Mesendoderm (in vitro differentiated cells): ENCODE data around the gene DTHD1.

Source experiments
- DNase-seq: peaks from one replicate; pipeline ENCODE4 v3.0.0; 2013
- H2AK5ac ChIP-seq: 2 replicates; pipeline ENCODE4 v1.6.1; 2013; ENCODE audit warnings: low read length, inconsistent platforms
- H2BK120ac ChIP-seq: 2 replicates; pipeline ENCODE4 v1.6.1; 2013; ENCODE audit warnings: low read depth, mild to moderate bottlenecking, low read length, moderate library complexity, mixed read lengths
- H2BK15ac ChIP-seq: replicated peaks from 2 replicates; pipeline ENCODE4 v1.6.1; 2013; ENCODE audit warnings: low read depth, mild to moderate bottlenecking, moderate library complexity
- H2BK5ac ChIP-seq: 2 replicates; pipeline ENCODE4 v1.6.1; 2013; ENCODE audit warnings: low read length, inconsistent platforms
- H3K18ac ChIP-seq: 2 replicates; pipeline ENCODE4 v1.6.1; 2013; ENCODE audit warnings: mild to moderate bottlenecking, low read length, mixed read lengths
- H3K23ac ChIP-seq: one replicate; pipeline ENCODE4 v1.6.1; 2013; ENCODE audit warnings: low read length
- H3K27ac ChIP-seq: 2 replicates; pipeline ENCODE4 v1.5.1; 2013; ENCODE audit warnings: low read depth, mild to moderate bottlenecking, inconsistent platforms, low read length, moderate library complexity
- H3K27me3 ChIP-seq: 2 replicates; pipeline ENCODE4 v1.6.1; 2013; ENCODE audit warnings: low read length, control low read depth, mild to moderate bottlenecking, inconsistent platforms; ENCODE audit not compliant: insufficient read depth, poor library complexity
- H3K36me3 ChIP-seq: 2 replicates; pipeline ENCODE4 v1.6.1; 2013; ENCODE audit warnings: low read length, inconsistent platforms; ENCODE audit not compliant: control insufficient read depth, insufficient read depth
- H3K4ac ChIP-seq: one replicate; pipeline ENCODE4 v1.6.1; 2013; ENCODE audit warnings: low read depth, mild to moderate bottlenecking, low read length, moderate library complexity
- H3K4me1 ChIP-seq: 2 replicates; pipeline ENCODE4 v1.6.1; 2013; ENCODE audit warnings: low read depth, low read length, inconsistent platforms; ENCODE audit not compliant: control insufficient read depth
- H3K4me2 ChIP-seq: 2 replicates; pipeline ENCODE4 v1.6.1; 2013; ENCODE audit warnings: low read length
- H3K4me3 ChIP-seq: 2 replicates; pipeline ENCODE4 v1.5.1; 2013; ENCODE audit warnings: mild to moderate bottlenecking, low read length
- H3K56ac ChIP-seq: one replicate; pipeline ENCODE4 v1.6.1; 2013; ENCODE audit warnings: low read length
- H3K79me1 ChIP-seq: 2 replicates; pipeline ENCODE4 v1.6.1; 2013; ENCODE audit warnings: low read length, inconsistent platforms
- H3K79me2 ChIP-seq: 2 replicates; pipeline ENCODE4 v1.6.1; 2013; ENCODE audit warnings: mild to moderate bottlenecking, low read length; ENCODE audit not compliant: control insufficient read depth, insufficient read depth
- H3K9ac ChIP-seq: 2 replicates; pipeline ENCODE4 v1.6.1; 2013; ENCODE audit warnings: low read length, inconsistent platforms
- H4K5ac ChIP-seq: one replicate; pipeline ENCODE4 v1.6.1; 2013; ENCODE audit warnings: low read length
- H4K8ac ChIP-seq: one replicate; pipeline ENCODE4 v1.6.1; 2013; ENCODE audit warnings: low read depth, mild to moderate bottlenecking, control low read depth, low read length, moderate library complexity
- WGBS: extraction: QIAGEN DNeasy Blood & Tissue Kit; methylation state at CpG from one replicate; pipeline ENCODE4 v1.1.7; 2013; ENCODE audit warnings: low lambda C conversion rate, missing lambda C conversion rate; ENCODE audit not compliant: insufficient coverage; ENCODE audit errors: extremely low coverage; 5-methylcytosine and 5-hydroxymethylcytosine counted together

Gene DTHD1

DNA sequence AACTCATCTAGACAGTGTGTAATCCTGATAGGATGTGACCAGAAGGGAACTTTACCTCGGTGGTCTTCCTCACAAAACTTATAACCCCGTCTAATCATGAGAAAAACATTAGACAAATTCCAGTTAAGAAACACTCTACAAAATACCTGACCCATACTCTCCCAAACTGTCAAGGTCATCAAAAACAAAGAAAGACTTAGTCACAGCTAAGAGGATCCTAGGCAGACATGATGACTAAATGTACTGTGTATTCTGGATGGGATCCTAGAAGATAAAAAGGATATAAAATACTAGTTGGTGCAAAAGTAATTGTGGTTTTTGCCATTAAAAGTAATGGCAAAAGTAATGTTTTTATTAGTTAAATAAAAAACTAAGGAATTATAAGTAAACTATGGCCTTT, 81.6 kb downstream of the DTHD1 start:
- Histone ChIP-seq H2BK15ac (no peak overlapping the region), H3K4me1 (no peaks in the 10 kb centered on the region), H3K36me3 (no peaks in the 10 kb centered on the region), H3K4me2 (no peak overlapping the region), H3K4me3 (no peak overlapping the region), H3K56ac (no peak overlapping the region), H3K79me2 (no peaks in the 10 kb centered on the region), H3K9ac (no peak overlapping the region), H2AK5ac (no peak overlapping the region), H4K5ac (no peak overlapping the region), H3K23ac (no peak overlapping the region), H4K8ac (no peak overlapping the region), H2BK5ac (no peak overlapping the region), H3K79me1 (no peaks in the 10 kb centered on the region), H3K18ac (no peak overlapping the region), H3K27ac (no peak overlapping the region), H2BK120ac (no peak overlapping the region), H3K27me3 (no peaks in the 10 kb centered on the region), H3K4ac (no peak overlapping the region)
- no CpG with 5 or more reads among the region's 2 CpGs for WGBS
- DNase-seq: no peak

- DNase-seq: no peak
- Histone ChIP-seq H3K79me2 (no peaks in the 10 kb centered on the region), H3K4ac (no peak overlapping the region), H3K27me3 (no peaks in the 10 kb centered on the region), H3K27ac (no peak overlapping the region), H2BK15ac (no peak overlapping the region), H3K9ac (no peak overlapping the region), H3K23ac (no peak overlapping the region), H3K4me3 (no peak overlapping the region), H2AK5ac (no peak overlapping the region), H3K4me2 (no peak overlapping the region), H3K36me3 (no peaks in the 10 kb centered on the region), H3K56ac (no peak overlapping the region), H2BK5ac (no peak overlapping the region), H4K8ac (no peak overlapping the region), H3K4me1 (no peaks in the 10 kb centered on the region), H2BK120ac (no peak overlapping the region), H3K79me1 (no peaks in the 10 kb centered on the region), H3K18ac (no peak overlapping the region), H4K5ac (no peak overlapping the region)
- no CpG with 5 or more reads among the region's 40 CpGs for WGBS
These were observed 93.6 kb downstream of the DTHD1 start for GRCh38 chr4:36374836-36375511.

- WGBS: no CpG with 5 or more reads among the region's 5 CpGs
- DNase-seq: no peak
These were observed 104.6 kb downstream of the DTHD1 start for GRCh38 chr4:36385951-36386571.

GRCh38 chr4:36386691-36387090, 105.3 kb downstream of the DTHD1 start:
- no peaks in the 10 kb centered on the region for H3K36me3 ChIP-seq
- H3K56ac ChIP-seq: no peak overlapping the region
- no peak overlapping the region for H2BK120ac ChIP-seq
- H4K5ac ChIP-seq: no peak overlapping the region
- H3K23ac ChIP-seq: no peak overlapping the region
- no peaks in the 10 kb centered on the region for H3K79me1 ChIP-seq
- no peak overlapping the region for H3K9ac ChIP-seq
- H3K4me3 ChIP-seq: no peak overlapping the region
- no peak overlapping the region for H3K18ac ChIP-seq
- H4K8ac ChIP-seq: no peak overlapping the region
- H3K27me3 ChIP-seq: no peaks in the 10 kb centered on the region
- no peak overlapping the region for H2BK5ac ChIP-seq
- no peak overlapping the region for H3K27ac ChIP-seq
- no peak for DNase-seq
- no peak overlapping the region for H2AK5ac ChIP-seq
- H2BK15ac ChIP-seq: no peak overlapping the region
- no peaks in the 10 kb centered on the region for H3K4me1 ChIP-seq
- H3K79me2 ChIP-seq: no peaks in the 10 kb centered on the region
- H3K4ac ChIP-seq: no peak overlapping the region
- H3K4me2 ChIP-seq: no peak overlapping the region

More at GRCh38 chr4:36385951-36386571, 104.6 kb downstream of the DTHD1 start:
- H3K4me3 ChIP-seq: no peak overlapping the region
- no peak overlapping the region for H3K27ac ChIP-seq
- H3K9ac ChIP-seq: no peak overlapping the region
- H3K79me2 ChIP-seq: no peaks in the 10 kb centered on the region
- no peak overlapping the region for H2AK5ac ChIP-seq
- H3K18ac ChIP-seq: no peak overlapping the region
- no peak overlapping the region for H3K4me2 ChIP-seq
- no peak overlapping the region for H4K8ac ChIP-seq
- no peak overlapping the region for H2BK120ac ChIP-seq
- no peaks in the 10 kb centered on the region for H3K4me1 ChIP-seq
- no peak overlapping the region for H3K23ac ChIP-seq
- no peaks in the 10 kb centered on the region for H3K27me3 ChIP-seq
- no peak overlapping the region for H2BK5ac ChIP-seq
- no peak overlapping the region for H3K4ac ChIP-seq
- no peaks in the 10 kb centered on the region for H3K79me1 ChIP-seq
- no peak overlapping the region for H4K5ac ChIP-seq
- H3K36me3 ChIP-seq: no peaks in the 10 kb centered on the region
- no peak overlapping the region for H2BK15ac ChIP-seq
- H3K56ac ChIP-seq: no peak overlapping the region

DNA sequence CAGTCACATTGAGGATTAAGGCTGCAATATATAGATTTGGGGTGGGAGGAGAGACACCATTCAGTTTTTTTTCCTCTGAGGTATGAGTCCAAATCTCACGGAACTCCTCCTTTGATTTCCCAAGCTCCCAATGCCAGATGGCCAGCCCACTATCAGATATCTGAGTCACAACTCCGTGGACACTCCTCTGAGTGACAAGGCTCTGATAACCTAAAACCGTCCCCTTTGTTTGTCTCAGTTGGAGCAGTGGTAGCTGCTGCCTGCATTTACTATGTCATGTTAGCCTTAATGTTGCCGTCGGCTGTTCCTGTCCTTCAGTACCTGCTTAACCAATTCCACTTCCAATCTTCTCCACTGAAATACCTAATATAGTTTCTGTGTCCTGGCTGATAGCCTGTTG, 107.3 kb downstream of the DTHD1 start:
- Histone ChIP-seq H4K5ac (no peak overlapping the region), H2BK120ac (no peak overlapping the region), H3K4ac (no peak overlapping the region), H3K4me2 (no peak overlapping the region), H3K56ac (no peak overlapping the region), H3K9ac (no peak overlapping the region), H3K27me3 (no peaks in the 10 kb centered on the region), H2AK5ac (no peak overlapping the region), H3K18ac (no peak overlapping the region), H3K79me2 (no peaks in the 10 kb centered on the region), H2BK15ac (no peak overlapping the region), H3K36me3 (no peaks in the 10 kb centered on the region), H4K8ac (no peak overlapping the region), H3K27ac (no peak overlapping the region), H3K23ac (no peak overlapping the region), H3K4me3 (no peak overlapping the region), H3K79me1 (no peaks in the 10 kb centered on the region), H3K4me1 (no peaks in the 10 kb centered on the region), H2BK5ac (no peak overlapping the region)
- DNase-seq: peak; percentile 63
- WGBS: no CpG with 5 or more reads among the region's 5 CpGs

DNA sequence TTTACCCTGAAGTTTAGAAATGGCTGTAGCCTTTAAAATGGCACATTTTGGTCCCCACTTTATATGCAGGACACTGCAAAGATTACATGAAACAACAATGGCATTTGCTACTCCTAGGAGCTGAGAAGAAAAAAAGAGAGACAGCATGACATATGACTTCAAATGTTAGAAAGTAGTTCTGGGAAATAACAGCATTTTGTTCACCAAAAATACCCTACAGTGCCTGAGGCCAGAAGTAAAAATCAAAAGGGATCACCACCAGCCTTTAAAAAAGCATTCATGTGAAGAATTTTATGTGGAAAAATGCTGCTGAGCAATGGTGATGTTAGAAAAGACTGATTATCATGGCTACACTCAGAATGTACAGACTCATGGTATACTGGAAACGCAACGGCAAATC, 110.0 kb downstream of the DTHD1 start:
- H3K27me3 ChIP-seq: no peaks in the 10 kb centered on the region
- H3K79me2 ChIP-seq: no peaks in the 10 kb centered on the region
- no peak overlapping the region for H4K8ac ChIP-seq
- H2BK5ac ChIP-seq: no peak overlapping the region
- H3K4ac ChIP-seq: no peak overlapping the region
- no peak overlapping the region for H2BK120ac ChIP-seq
- no peak overlapping the region for H3K4me3 ChIP-seq
- no CpG with 5 or more reads among the region's 2 CpGs for WGBS
- H3K4me1 ChIP-seq: no peaks in the 10 kb centered on the region
- no peaks in the 10 kb centered on the region for H3K36me3 ChIP-seq
- H3K18ac ChIP-seq: no peak overlapping the region
- H3K4me2 ChIP-seq: no peak overlapping the region
- H4K5ac ChIP-seq: no peak overlapping the region
- DNase-seq: no peak
- H3K79me1 ChIP-seq: no peaks in the 10 kb centered on the region
- H3K23ac ChIP-seq: no peak overlapping the region
- H3K9ac ChIP-seq: no peak overlapping the region
- H2AK5ac ChIP-seq: no peak overlapping the region
- H3K56ac ChIP-seq: no peak overlapping the region
- no peak overlapping the region for H2BK15ac ChIP-seq
- no peak overlapping the region for H3K27ac ChIP-seq
